Measurements from ENCODE around the gene GLT8D2. TPM values are rescaled to one million over a fixed set of nuclear protein-coding genes. Genes with fewer than 3 reads are reported as not detected.

GLT8D2 gene
- total and polyA plus RNA-seq, 2 of the 13 experiments (the other 11 are each of a cell fraction or from before 2014, with no cell fraction given): not detected

DNA sequence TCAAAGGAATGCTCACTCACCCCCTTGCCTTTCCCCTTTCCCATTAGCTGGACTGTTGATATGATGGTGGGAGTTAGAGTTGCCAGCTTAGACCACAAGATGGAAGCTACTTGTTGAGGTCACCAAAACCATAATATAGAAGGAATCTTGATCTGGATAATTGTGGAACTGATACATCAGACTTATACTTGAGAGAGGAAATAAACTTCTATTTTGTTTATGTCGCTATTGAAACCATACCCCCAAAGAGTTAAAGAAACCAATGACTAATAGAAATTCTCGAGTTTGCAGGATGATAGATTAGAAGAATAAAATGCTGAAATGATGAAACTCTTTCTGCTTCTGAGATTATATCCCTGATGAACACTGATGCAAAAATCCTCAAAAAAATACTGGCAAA, 46.4 kb downstream of the GLT8D2 start:
- H3K4me1 ChIP-seq (ENCODE audit: insufficient read depth, low read length): no peaks in the 10 kb centered on the region
- TF ChIP-seq, protein P1, sequence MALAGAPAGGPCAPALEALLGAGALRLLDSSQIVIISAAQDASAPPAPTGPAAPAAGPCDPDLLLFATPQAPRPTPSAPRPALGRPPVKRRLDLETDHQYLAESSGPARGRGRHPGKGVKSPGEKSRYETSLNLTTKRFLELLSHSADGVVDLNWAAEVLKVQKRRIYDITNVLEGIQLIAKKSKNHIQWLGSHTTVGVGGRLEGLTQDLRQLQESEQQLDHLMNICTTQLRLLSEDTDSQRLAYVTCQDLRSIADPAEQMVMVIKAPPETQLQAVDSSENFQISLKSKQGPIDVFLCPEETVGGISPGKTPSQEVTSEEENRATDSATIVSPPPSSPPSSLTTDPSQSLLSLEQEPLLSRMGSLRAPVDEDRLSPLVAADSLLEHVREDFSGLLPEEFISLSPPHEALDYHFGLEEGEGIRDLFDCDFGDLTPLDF (CRISPR knock-in tag; IDR thresholded peaks at IDR 0.05): no peak
- TF ChIP-seq SMC3 (IDR thresholded peaks at IDR 0.05; ENCODE audit: low read length) (no peak), PAF1 (CRISPR knock-in tag; IDR thresholded peaks at IDR 0.05) (no peak), PHF8 (CRISPR knock-in tag; IDR thresholded peaks at IDR 0.05) (no peak), ZNF552 (CRISPR knock-in tag; IDR thresholded peaks at IDR 0.05; ENCODE audit: borderline replicate concordance) (no peak), ZNF484 (CRISPR knock-in tag; IDR thresholded peaks at IDR 0.05; ENCODE audit: borderline replicate concordance, low read depth) (no peak), ZSCAN21 (CRISPR knock-in tag; IDR thresholded peaks at IDR 0.05; ENCODE audit: borderline replicate concordance) (no peak), ZFP36 (IDR thresholded peaks at IDR 0.05; ENCODE audit: borderline replicate concordance, low read depth, low read length, partially characterized antibody) (no peak), CBFB (CRISPR knock-in tag; IDR thresholded peaks at IDR 0.05) (no peak), MTF2 (CRISPR knock-in tag; IDR thresholded peaks at IDR 0.05; ENCODE audit: borderline replicate concordance) (no peak)
- TF ChIP-seq, protein P2, sequence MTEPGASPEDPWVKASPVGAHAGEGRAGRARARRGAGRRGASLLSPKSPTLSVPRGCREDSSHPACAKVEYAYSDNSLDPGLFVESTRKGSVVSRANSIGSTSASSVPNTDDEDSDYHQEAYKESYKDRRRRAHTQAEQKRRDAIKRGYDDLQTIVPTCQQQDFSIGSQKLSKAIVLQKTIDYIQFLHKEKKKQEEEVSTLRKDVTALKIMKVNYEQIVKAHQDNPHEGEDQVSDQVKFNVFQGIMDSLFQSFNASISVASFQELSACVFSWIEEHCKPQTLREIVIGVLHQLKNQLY (CRISPR knock-in tag; IDR thresholded peaks at IDR 0.05): no peak
- TF ChIP-seq, protein P3, sequence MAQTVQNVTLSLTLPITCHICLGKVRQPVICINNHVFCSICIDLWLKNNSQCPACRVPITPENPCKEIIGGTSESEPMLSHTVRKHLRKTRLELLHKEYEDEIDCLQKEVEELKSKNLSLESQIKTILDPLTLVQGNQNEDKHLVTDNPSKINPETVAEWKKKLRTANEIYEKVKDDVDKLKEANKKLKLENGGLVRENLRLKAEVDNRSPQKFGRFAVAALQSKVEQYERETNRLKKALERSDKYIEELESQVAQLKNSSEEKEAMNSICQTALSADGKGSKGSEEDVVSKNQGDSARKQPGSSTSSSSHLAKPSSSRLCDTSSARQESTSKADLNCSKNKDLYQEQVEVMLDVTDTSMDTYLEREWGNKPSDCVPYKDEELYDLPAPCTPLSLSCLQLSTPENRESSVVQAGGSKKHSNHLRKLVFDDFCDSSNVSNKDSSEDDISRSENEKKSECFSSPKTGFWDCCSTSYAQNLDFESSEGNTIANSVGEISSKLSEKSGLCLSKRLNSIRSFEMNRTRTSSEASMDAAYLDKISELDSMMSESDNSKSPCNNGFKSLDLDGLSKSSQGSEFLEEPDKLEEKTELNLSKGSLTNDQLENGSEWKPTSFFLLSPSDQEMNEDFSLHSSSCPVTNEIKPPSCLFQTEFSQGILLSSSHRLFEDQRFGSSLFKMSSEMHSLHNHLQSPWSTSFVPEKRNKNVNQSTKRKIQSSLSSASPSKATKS (CRISPR knock-in tag; IDR thresholded peaks at IDR 0.05): no peak
- no peak overlapping the region for H3K27ac ChIP-seq (ENCODE audit: extremely low read length, insufficient read depth, low read length)
- H3K27me3 ChIP-seq (ENCODE audit: control insufficient read depth in 1 of 2, insufficient read depth in 2 of 2, low read length in 2 of 2): peaks cover 0 to 2% of the 10 kb centered on the region in 2 experiments; a peak in 2 of 5 replicates
- H2AFZ ChIP-seq (ENCODE audit: low read length): no peak overlapping the region
- no peaks in the 10 kb centered on the region for H3K36me3 ChIP-seq (replicated peaks in 1 of 2; ENCODE audit: control insufficient read depth in 1 of 2, insufficient read depth in 2 of 2, low read length in 2 of 2)
- BruUV-seq (replicated peaks): no TSS peak
- H3K9me3 ChIP-seq (ENCODE audit: low read length): no peaks in the 10 kb centered on the region
- DNase-seq (ENCODE audit: low spot score) (no peak), FAIRE-seq (no peak), ATAC-seq (no peak)
- ChIA-PET POLR2A (no interaction called here), CTCF (ENCODE audit: low intra/inter-chr PET ratio, low total read pairs) (no interaction called here)
- intact Hi-C loops (cut with micrococcal nuclease; ENCODE audit: unreplicated experiment): no loop called here
- no peaks in the 10 kb centered on the region for H3K79me2 ChIP-seq (ENCODE audit: insufficient read depth, low read length)
- no peak overlapping the region for H3K9ac ChIP-seq (ENCODE audit: insufficient read depth, low read depth, low read length)
- in situ Hi-C loops (cut with HindIII; ENCODE audit: extremely low pct_ligation_motif_present, low pct_unique_long_range_greater_than_20kb): no loop called here
- no peak overlapping the region for H3K4me2 ChIP-seq (ENCODE audit: low read depth, low read length)
- no peaks in the 10 kb centered on the region for H4K20me1 ChIP-seq (ENCODE audit: insufficient read depth, low read length)
- 1% methylated on average over 2 of the region's 2 CpGs for WGBS (ENCODE audit: low lambda C conversion rate)
- H3K4me3 ChIP-seq (replicated peaks in 1 of 3; ENCODE audit: insufficient read depth in 1 of 3, low read depth in 2 of 3, low read length in 3 of 3): no peak overlapping the region
